ENCODE measurements around the gene NELFB.

GRCh38 chr9:137278721-137279711, 23.9 kb downstream of the NELFB start:
- TF ChIP-seq CTCF (IDR thresholded peaks at IDR 0.05; ENCODE audit: low read depth, low read length) = no peak
- TF ChIP-seq EZH2phosphoT487 (IDR thresholded peaks at IDR 0.05; ENCODE audit: low read depth) = no peak

Data from OCI-LY3 (cell line).